ENCODE measurements around the gene UBA1. TPM values are rescaled to one million over a fixed set of nuclear protein-coding genes. Genes with fewer than 3 reads are reported as not detected.

Gene UBA1
- total RNA-seq, 2 donors from 2014 or later: 233 to 448 TPM

DNA sequence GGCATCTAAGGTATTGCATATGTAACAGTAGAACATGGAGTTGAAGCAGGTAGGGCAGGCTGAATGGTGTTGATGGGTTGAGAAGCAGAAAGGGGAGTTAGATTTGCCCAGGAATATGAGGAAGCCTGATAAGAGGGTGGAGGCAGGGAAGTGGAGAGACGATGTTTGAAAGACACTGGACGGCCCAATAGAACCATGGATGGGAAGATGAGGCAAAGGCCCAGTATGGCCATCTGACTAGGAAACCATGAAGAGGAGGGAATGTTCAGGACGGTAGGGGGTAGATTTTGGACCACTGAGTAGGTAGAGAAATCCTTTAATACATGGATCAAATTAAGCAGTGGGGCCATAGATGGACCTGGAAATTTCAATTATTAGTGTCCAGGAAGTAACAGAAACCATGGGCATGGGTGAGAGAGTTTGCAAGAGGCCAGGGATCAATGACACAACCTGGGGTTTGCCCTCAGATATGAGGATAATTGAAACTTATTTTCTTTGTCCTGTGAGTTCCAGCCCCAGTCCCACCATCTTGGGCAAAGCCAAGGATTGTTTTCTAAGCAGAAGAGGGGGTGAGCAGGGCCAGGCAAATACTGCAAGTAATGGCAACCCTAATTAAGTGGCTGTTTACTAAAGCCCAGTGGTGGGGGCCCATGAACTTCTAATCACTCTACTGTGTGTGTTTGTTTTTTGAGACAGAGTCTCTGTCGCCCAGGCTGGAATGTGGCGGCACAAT, 36.7 kb downstream of the UBA1 start:
- TF ChIP-seq, protein P1, sequence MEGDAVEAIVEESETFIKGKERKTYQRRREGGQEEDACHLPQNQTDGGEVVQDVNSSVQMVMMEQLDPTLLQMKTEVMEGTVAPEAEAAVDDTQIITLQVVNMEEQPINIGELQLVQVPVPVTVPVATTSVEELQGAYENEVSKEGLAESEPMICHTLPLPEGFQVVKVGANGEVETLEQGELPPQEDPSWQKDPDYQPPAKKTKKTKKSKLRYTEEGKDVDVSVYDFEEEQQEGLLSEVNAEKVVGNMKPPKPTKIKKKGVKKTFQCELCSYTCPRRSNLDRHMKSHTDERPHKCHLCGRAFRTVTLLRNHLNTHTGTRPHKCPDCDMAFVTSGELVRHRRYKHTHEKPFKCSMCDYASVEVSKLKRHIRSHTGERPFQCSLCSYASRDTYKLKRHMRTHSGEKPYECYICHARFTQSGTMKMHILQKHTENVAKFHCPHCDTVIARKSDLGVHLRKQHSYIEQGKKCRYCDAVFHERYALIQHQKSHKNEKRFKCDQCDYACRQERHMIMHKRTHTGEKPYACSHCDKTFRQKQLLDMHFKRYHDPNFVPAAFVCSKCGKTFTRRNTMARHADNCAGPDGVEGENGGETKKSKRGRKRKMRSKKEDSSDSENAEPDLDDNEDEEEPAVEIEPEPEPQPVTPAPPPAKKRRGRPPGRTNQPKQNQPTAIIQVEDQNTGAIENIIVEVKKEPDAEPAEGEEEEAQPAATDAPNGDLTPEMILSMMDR (conservative IDR thresholded peaks at IDR 0.05): no peak
- H3K4me1 Mint-ChIP-seq: peaks cover 4% of the 10 kb centered on the region
- no peaks in the 10 kb centered on the region for H3K27me3 Mint-ChIP-seq (ENCODE audit: insufficient read depth)
- H3K27ac ChIP-seq (ENCODE audit: low read depth, low read length): no peak overlapping the region
- peaks cover 29% of the 10 kb centered on the region for H3K36me3 ChIP-seq (ENCODE audit: control insufficient read depth, insufficient read depth, low read length)
- no peaks in the 10 kb centered on the region for H3K4me1 ChIP-seq (ENCODE audit: control insufficient read depth, insufficient read depth, low read length)
- no peak overlapping the region for H3K4me3 ChIP-seq (ENCODE audit: low read length)
- WGBS, 2 experiments (ENCODE audit: insufficient coverage in 1 of 2, insufficient read length in 1 of 2): 93 to 100% methylated on average over 3 to 5 of the region's 5 CpGs
- no peaks in the 10 kb centered on the region for H3K27me3 ChIP-seq (ENCODE audit: control insufficient read depth, insufficient read depth, low read length, poor library complexity, severe bottlenecking)
- no peak overlapping the region for H3K9ac ChIP-seq (ENCODE audit: extremely low read depth, low read length, poor library complexity, severe bottlenecking)
- H3K36me3 Mint-ChIP-seq (ENCODE audit: low read depth): peaks cover 40% of the 10 kb centered on the region
- H3K4me3 Mint-ChIP-seq: no peak overlapping the region
- no peaks in the 10 kb centered on the region for H3K9me3 ChIP-seq (ENCODE audit: control insufficient read depth, low read length)
- no peak for DNase-seq
- H3K9me3 Mint-ChIP-seq: no peaks in the 10 kb centered on the region
- peak overlapping the region; percentile 7 for H3K27ac Mint-ChIP-seq

DNA sequence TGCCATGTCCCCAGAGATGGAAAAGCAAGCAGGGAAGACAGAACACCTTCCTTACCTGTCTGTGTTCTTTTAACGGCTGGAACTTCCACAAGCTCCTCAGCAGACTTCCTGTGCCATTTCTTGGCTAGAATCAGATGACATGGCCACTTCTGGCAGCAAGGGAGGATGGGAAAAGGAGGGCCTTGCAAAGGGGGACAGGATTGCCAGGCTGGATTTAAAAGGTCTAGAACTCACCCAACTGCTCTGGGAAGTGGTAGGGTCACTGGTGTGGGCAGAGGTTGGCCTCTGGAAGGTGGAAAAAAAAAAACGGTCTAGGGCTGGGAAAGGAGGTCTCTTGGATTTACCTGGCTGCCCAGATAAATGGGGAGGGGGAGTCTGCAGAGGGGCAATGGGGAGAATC, 37.5 kb downstream of the UBA1 start:
- Mint-ChIP-seq H3K27ac (no peak overlapping the region), H3K4me3 (no peak overlapping the region), H3K4me1 (peaks cover 7% of the 10 kb centered on the region), H3K27me3 (ENCODE audit: insufficient read depth) (no peaks in the 10 kb centered on the region), H3K9me3 (no peaks in the 10 kb centered on the region), H3K36me3 (ENCODE audit: low read depth) (peaks cover 37% of the 10 kb centered on the region)
- Histone ChIP-seq H3K9ac (ENCODE audit: extremely low read depth, low read length, poor library complexity, severe bottlenecking) (no peak overlapping the region), H3K27ac (ENCODE audit: low read depth, low read length) (no peak overlapping the region), H3K27me3 (ENCODE audit: control insufficient read depth, insufficient read depth, low read length, poor library complexity, severe bottlenecking) (no peaks in the 10 kb centered on the region), H3K4me3 (ENCODE audit: low read length) (no peak overlapping the region), H3K9me3 (ENCODE audit: control insufficient read depth, low read length) (no peaks in the 10 kb centered on the region), H3K4me1 (ENCODE audit: control insufficient read depth, insufficient read depth, low read length) (no peaks in the 10 kb centered on the region), H3K36me3 (ENCODE audit: control insufficient read depth, insufficient read depth, low read length) (peaks cover 21% of the 10 kb centered on the region)
- DNase-seq: no peak
- 81 to 100% methylated on average over 1 to 2 of the region's 2 CpGs for WGBS, 2 experiments (ENCODE audit: insufficient coverage in 1 of 2, insufficient read length in 1 of 2)
- TF ChIP-seq, protein P1 (conservative IDR thresholded peaks at IDR 0.05): no peak

DNA sequence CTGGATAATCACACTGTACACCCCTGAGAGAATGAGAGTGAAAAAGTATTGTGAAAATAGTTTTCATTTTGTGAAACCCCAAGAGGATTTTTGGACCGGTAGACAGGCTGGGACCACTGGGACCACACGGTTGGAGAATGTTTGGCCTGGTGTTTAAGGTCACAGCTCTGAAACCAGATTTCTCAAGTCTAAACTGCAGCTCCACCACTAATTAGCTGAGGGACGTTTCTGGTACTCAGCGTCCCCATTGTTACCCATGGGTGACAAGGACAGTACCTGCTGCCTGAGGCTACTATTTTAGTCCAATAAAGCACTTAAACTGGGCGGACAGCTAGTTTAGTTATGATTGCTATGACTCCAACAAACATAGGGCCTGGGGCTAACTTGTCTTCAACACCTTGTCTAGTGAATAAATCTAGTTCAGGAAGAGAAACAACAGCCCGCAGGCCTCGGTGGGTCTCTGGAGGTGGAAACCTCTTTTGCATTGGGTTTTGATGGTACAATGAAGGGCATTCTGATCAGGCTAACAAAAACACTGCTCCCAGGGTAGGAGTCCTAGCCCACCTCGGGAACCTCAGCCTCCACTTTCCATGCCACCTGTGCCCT, 38.7 kb downstream of the UBA1 start:
- Mint-ChIP-seq H3K36me3 (ENCODE audit: low read depth) (peaks cover 27% of the 10 kb centered on the region), H3K27me3 (ENCODE audit: insufficient read depth) (no peaks in the 10 kb centered on the region), H3K9me3 (no peaks in the 10 kb centered on the region), H3K27ac (peak overlapping the region; percentile 100), H3K4me1 (peaks cover 13% of the 10 kb centered on the region), H3K4me3 (peak overlapping the region; percentile 84)
- Histone ChIP-seq H3K27ac (ENCODE audit: low read depth, low read length) (peak overlapping the region; percentile 97), H3K4me1 (ENCODE audit: control insufficient read depth, insufficient read depth, low read length) (no peaks in the 10 kb centered on the region), H3K27me3 (ENCODE audit: control insufficient read depth, insufficient read depth, low read length, poor library complexity, severe bottlenecking) (no peaks in the 10 kb centered on the region), H3K4me3 (ENCODE audit: low read length) (peak overlapping the region; percentile 90), H3K9me3 (ENCODE audit: control insufficient read depth, low read length) (no peaks in the 10 kb centered on the region), H3K36me3 (ENCODE audit: control insufficient read depth, insufficient read depth, low read length) (peaks cover 10% of the 10 kb centered on the region), H3K9ac (ENCODE audit: extremely low read depth, low read length, poor library complexity, severe bottlenecking) (peak overlapping the region; percentile 98)
- TF ChIP-seq, protein P1 (conservative IDR thresholded peaks at IDR 0.05): no peak
- no peak for DNase-seq
- 64 to 100% methylated on average over 2 to 8 of the region's 8 CpGs for WGBS, 2 experiments (ENCODE audit: insufficient coverage in 1 of 2, insufficient read length in 1 of 2)
